IPS-15b (cell line): Measurements from ENCODE around the gene GLS.
"Not testable (repeated sequence)": the region's sequence is repeated elsewhere in the genome, so short reads cannot be mapped to it uniquely, and the experiment has no call there.

Experiments used
- H3K27me3 ChIP-seq: one replicate; pipeline ENCODE4 v1.6.1; 2013; ENCODE audit warnings: low read length; ENCODE audit not compliant: control insufficient read depth, insufficient read depth
- H3K36me3 ChIP-seq: one replicate; pipeline ENCODE4 v1.6.1; 2013; ENCODE audit warnings: low read length; ENCODE audit not compliant: control insufficient read depth, insufficient read depth
- H3K4me1 ChIP-seq: one replicate; pipeline ENCODE4 v1.6.1; 2013; ENCODE audit warnings: mild to moderate bottlenecking, low read length; ENCODE audit not compliant: control insufficient read depth, insufficient read depth
- H3K4me3 ChIP-seq: one replicate; pipeline ENCODE4 v1.5.1; 2013; ENCODE audit warnings: low read depth, low read length
- H3K9ac ChIP-seq: one replicate; pipeline ENCODE4 v1.6.1; 2013; ENCODE audit warnings: low read depth, mild to moderate bottlenecking, low read length
- H3K9me3 ChIP-seq: one replicate; pipeline ENCODE4 v1.6.1; 2013; ENCODE audit warnings: mild to moderate bottlenecking, low read length; ENCODE audit not compliant: control insufficient read depth, insufficient read depth

Gene GLS

DNA sequence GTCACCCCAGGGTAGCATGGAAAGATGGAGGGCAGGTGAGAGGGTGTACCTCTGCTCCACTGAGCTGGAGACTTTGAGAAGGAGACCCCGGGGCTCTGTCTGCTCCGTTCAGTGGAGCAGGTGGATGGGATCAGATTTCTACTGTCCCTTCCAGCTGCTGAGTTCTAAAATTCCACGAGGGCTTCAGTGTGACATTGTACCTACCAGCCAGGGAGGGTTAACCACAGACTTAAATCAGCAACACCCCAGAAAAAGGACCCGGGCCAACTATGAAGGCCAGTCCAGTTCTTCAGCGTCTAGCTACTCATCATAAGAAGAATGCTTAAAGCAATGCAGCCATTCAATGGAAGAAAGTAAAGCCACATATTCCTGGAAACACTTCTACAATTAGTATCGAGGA is 109.5 kb downstream of the GLS start:
- Histone ChIP-seq H3K4me1 (no peaks in the 10 kb centered on the region), H3K27me3 (no peaks in the 10 kb centered on the region), H3K9me3 (no peaks in the 10 kb centered on the region), H3K9ac (no peak overlapping the region), H3K4me3 (no peak overlapping the region), H3K36me3 (peaks cover 24% of the 10 kb centered on the region)

- H3K36me3 ChIP-seq, result peaks cover 27% of the 10 kb centered on the region
- no peak overlapping the region for H3K9ac ChIP-seq
- H3K27me3 ChIP-seq, result no peaks in the 10 kb centered on the region
- no peaks in the 10 kb centered on the region for H3K9me3 ChIP-seq
- no peak overlapping the region for H3K4me3 ChIP-seq
- no peaks in the 10 kb centered on the region for H3K4me1 ChIP-seq
These were observed 112.6 kb downstream of the GLS start for GRCh38 chr2:190993292-190993643.

DNA sequence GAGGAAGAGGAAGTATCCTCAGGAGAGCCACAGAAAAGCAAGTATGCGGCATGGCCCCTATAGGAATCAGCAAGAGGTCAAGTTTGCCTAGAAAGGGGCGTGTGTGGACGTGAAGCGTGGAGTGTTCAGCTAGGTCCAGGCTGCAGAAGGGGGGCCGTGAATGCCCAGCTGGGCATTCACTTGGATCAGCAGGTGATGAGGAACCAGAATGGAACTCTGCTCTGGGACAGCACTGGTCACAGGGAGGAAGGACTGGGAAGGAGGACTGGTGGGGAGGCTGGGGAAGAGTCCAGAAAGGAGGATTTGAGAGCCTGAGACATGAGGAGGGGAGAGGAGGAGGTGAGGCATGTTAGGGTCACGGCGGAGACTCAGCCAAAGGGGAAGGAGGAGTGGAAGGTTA is 113.5 kb downstream of the GLS start:
- no peak overlapping the region for H3K4me3 ChIP-seq
- H3K36me3 ChIP-seq, result peaks cover 25% of the 10 kb centered on the region
- H3K9ac ChIP-seq, result no peak overlapping the region
- no peaks in the 10 kb centered on the region for H3K9me3 ChIP-seq
- H3K4me1 ChIP-seq, result no peaks in the 10 kb centered on the region
- no peaks in the 10 kb centered on the region for H3K27me3 ChIP-seq

DNA sequence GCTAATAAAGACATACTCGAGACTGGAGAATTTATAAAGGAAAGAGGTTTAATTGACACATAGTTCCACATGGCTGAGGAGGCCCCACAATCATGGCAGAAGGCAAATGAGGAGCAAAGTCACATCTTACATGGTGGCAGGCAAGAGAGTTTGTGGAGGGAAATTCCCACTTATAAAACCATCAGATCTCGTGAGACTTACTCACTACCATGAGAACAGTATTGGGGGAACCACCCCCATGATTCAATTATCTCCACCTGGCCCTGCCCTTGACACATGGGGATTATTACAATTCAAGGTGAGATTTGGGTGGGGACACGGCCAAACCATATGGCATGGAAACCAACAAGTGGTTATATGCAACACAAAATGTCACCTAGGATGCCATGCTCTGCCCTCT is 114.7 kb downstream of the GLS start:
- not testable (repeated sequence) for H3K9me3 ChIP-seq, H3K4me1 ChIP-seq, H3K4me3 ChIP-seq, H3K27me3 ChIP-seq, H3K9ac ChIP-seq
- H3K36me3 ChIP-seq, result peaks cover 21% of the 10 kb centered on the region

DNA sequence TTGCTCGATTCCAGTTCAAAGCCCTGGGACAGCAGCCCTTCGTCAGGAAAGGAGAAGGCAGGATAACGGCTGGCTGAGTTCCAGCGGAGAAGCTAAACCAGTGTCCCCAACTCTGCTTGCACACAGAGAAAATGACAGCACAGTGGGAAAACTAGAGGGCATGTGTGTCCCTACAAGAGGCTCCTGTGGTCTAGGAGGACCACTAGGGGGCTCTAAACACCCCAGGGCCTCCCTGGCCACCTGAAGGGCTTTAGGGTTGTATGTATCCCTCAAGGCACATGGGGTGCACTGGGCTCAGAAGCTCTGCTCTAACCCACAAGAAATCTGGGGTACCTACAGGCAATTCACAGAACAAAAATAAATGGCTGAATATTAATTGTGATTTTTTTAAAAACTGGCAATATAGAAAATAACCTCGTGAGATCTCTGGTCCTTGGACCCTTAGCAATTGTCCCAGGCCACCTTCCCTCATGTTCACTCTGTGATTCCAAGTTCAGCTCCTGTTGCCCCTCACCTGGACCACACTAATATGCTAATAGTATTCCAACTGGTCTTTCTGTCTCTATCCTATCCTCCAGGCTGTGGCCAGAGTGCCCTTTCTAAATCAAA is 115.8 kb downstream of the GLS start:
- Histone ChIP-seq H3K9ac (no peak overlapping the region), H3K9me3 (no peaks in the 10 kb centered on the region), H3K36me3 (peaks cover 18% of the 10 kb centered on the region), H3K27me3 (no peaks in the 10 kb centered on the region), H3K4me1 (no peaks in the 10 kb centered on the region), H3K4me3 (no peak overlapping the region)

GRCh38 chr2:190996947-190997346 is 116.3 kb downstream of the GLS start:
- H3K4me3 ChIP-seq, result no peak overlapping the region
- H3K27me3 ChIP-seq, result no peaks in the 10 kb centered on the region
- no peak overlapping the region for H3K9ac ChIP-seq
- no peaks in the 10 kb centered on the region for H3K9me3 ChIP-seq
- H3K36me3 ChIP-seq, result peaks cover 18% of the 10 kb centered on the region
- H3K4me1 ChIP-seq, result no peaks in the 10 kb centered on the region

GRCh38 chr2:190997526-190998113 is 117.0 kb downstream of the GLS start:
- Histone ChIP-seq H3K36me3 (peaks cover 21% of the 10 kb centered on the region), H3K4me3 (no peak overlapping the region), H3K9me3 (no peaks in the 10 kb centered on the region), H3K4me1 (no peaks in the 10 kb centered on the region), H3K27me3 (no peaks in the 10 kb centered on the region), H3K9ac (no peak overlapping the region)

DNA sequence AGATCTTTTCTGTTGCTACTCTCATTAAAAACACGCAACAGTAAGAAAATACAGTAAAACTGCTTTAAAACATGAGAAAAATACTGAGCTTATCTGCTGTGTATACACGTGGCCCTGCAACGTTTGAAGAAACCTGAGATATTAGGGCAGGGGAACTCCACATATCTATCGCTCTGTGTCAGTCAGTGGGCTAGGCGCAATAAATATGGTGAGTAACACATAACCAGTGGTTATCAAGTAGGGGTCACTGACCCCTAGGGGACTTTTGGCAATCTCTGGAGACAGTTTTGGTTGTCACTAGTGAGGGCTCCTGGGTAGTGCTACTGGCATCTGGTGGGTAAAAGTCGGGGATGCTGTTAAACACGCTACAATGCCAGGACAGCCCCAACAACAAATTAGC is 118.4 kb downstream of the GLS start:
- Histone ChIP-seq H3K4me1 (no peaks in the 10 kb centered on the region), H3K9me3 (no peaks in the 10 kb centered on the region), H3K36me3 (peaks cover 14% of the 10 kb centered on the region), H3K9ac (no peak overlapping the region), H3K4me3 (no peak overlapping the region), H3K27me3 (no peaks in the 10 kb centered on the region)

GRCh38 chr2:190999949-191000665 is 119.5 kb downstream of the GLS start:
- H3K36me3 ChIP-seq, result peaks cover 19% of the 10 kb centered on the region

GRCh38 chr2:191001032-191001431 is 120.4 kb downstream of the GLS start:
- no peaks in the 10 kb centered on the region for H3K4me1 ChIP-seq
- H3K9me3 ChIP-seq, result no peaks in the 10 kb centered on the region
- H3K9ac ChIP-seq, result no peak overlapping the region
- peaks cover 28% of the 10 kb centered on the region for H3K36me3 ChIP-seq
- H3K4me3 ChIP-seq, result no peak overlapping the region
- H3K27me3 ChIP-seq, result no peaks in the 10 kb centered on the region

More at GRCh38 chr2:190999949-191000665, 119.5 kb downstream of the GLS start:
- H3K9me3 ChIP-seq, result no peaks in the 10 kb centered on the region
- H3K27me3 ChIP-seq, result no peaks in the 10 kb centered on the region
- H3K4me1 ChIP-seq, result no peaks in the 10 kb centered on the region
- no peak overlapping the region for H3K4me3 ChIP-seq
- H3K9ac ChIP-seq, result no peak overlapping the region

DNA sequence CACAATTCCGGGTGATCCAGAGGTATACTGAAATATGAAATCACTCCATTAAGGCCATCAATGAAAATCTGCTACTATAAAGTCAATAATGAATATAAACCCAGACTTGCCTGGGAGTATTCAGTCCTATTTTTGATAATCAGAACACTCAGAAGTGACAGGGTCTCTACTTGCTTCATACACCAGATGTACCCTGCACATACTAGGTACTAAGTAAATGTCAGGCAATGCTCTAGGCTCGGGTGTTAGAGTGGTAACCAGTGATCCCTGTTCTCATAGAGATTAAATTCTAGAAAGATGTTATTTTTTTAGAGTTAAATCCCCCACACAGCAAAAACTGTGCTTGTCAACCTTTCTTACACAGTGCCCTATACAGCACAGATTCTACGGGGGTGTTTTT is 121.0 kb downstream of the GLS start:
- H3K36me3 ChIP-seq, result peaks cover 33% of the 10 kb centered on the region
- no peak overlapping the region for H3K4me3 ChIP-seq
- H3K9ac ChIP-seq, result no peak overlapping the region
- H3K27me3 ChIP-seq, result no peaks in the 10 kb centered on the region
- no peaks in the 10 kb centered on the region for H3K4me1 ChIP-seq
- H3K9me3 ChIP-seq, result no peaks in the 10 kb centered on the region
